Naive thymus-derived CD4-positive, alpha-beta T cell (primary cell): ENCODE data around the gene PEAK3. TPM values are rescaled to one million over a fixed set of nuclear protein-coding genes. Genes with fewer than 3 reads are reported as not detected.
A peak's percentile ranks its signal among the peaks of the same experiment; 100 is the strongest.

Experiments used
- ATAC-seq: fragments of 150-1000 bp; cut with Tn5 transposase; 2 replicates; pipeline ENCODE4 v1.10.0; 2021; ENCODE audit warnings: mild to moderate bottlenecking, moderate library complexity
- CTCF ChIA-PET: fragments of 350-600 bp; sonication (Branson Sonifier 250); formaldehyde crosslinking; loops from one replicate; lab custom pipeline; 2021; ENCODE audit warnings: antibody characterized with exemption; lab: Charles Lee
- POLR2A ChIA-PET: fragments of 350-600 bp; sonication (Branson Sonifier 250); formaldehyde crosslinking; loops from one replicate; lab custom pipeline; 2021; ENCODE audit warnings: antibody characterized with exemption, inconsistent platforms; lab: Charles Lee
- DNase-seq, 9 donors: peaks; one replicate each; pipeline versions ENCODE4 v3.0.0 to v3.0.0-alpha.2; 2020 to 2022; ENCODE audit warnings: mixed read lengths in 1 of 9
- H3K27ac ChIP-seq: one replicate; pipeline ENCODE4 v1.7.0; 2013; ENCODE audit warnings: mild to moderate bottlenecking, low read depth, low read length, moderate library complexity
- H3K27me3 ChIP-seq, 2 donors: one replicate each; pipeline ENCODE4 v1.7.0; 2013; ENCODE audit warnings: low read length in 2 of 2, mild to moderate bottlenecking in 2 of 2, moderate library complexity in 2 of 2; ENCODE audit not compliant: control insufficient read depth in 2 of 2, insufficient read depth in 2 of 2
- H3K36me3 ChIP-seq, 3 experiments: 1 replicate in 2 of 3; 2 replicates in 1 of 3; pipeline ENCODE4 v1.7.0; 2013; ENCODE audit warnings: low read length in 3 of 3, mild to moderate bottlenecking in 3 of 3, moderate library complexity in 1 of 3; ENCODE audit not compliant: insufficient read depth in 3 of 3, control insufficient read depth in 2 of 3
- H3K4me1 ChIP-seq, 2 donors: one replicate each; pipeline ENCODE4 v1.7.0; 2013; ENCODE audit warnings: low read length in 2 of 2, mild to moderate bottlenecking in 2 of 2, moderate library complexity in 1 of 2; ENCODE audit not compliant: control insufficient read depth in 2 of 2, insufficient read depth in 2 of 2
- H3K4me3 ChIP-seq: 2 replicates; pipeline ENCODE4 v1.7.0; 2013; ENCODE audit warnings: mild to moderate bottlenecking, low read length
- H3K9me3 ChIP-seq, 3 experiments: 1 replicate in 2 of 3; 2 replicates in 1 of 3; pipeline ENCODE4 v1.7.0; 2013; ENCODE audit warnings: low read length in 3 of 3; ENCODE audit not compliant: control insufficient read depth in 2 of 3
- H3K27ac Mint-ChIP-seq, 9 donors: one replicate each; pipeline ENCODE4 v1.8.0; 2020 to 2022; ENCODE audit warnings: mixed read lengths in 9 of 9, mild to moderate bottlenecking in 8 of 9, moderate library complexity in 5 of 9, inconsistent platforms in 2 of 9
- H3K27me3 Mint-ChIP-seq, 5 donors: one replicate each; pipeline ENCODE4 v1.8.0; 2021 to 2022; ENCODE audit warnings: mixed read lengths in 5 of 5, mild to moderate bottlenecking in 1 of 5
- H3K36me3 Mint-ChIP-seq, 5 donors: one replicate each; pipeline ENCODE4 v1.8.0; 2020 to 2022; ENCODE audit warnings: mixed read lengths in 5 of 5, mild to moderate bottlenecking in 3 of 5, inconsistent platforms in 1 of 5
- H3K4me1 Mint-ChIP-seq, 7 donors: one replicate each; pipeline ENCODE4 v1.8.0; 2020 to 2022; ENCODE audit warnings: mixed read lengths in 7 of 7, mild to moderate bottlenecking in 3 of 7, inconsistent platforms in 1 of 7
- H3K4me3 Mint-ChIP-seq, 10 donors: one replicate each; pipeline ENCODE4 v1.8.0; 2020 to 2022; ENCODE audit warnings: mild to moderate bottlenecking in 10 of 10, mixed read lengths in 10 of 10, moderate library complexity in 6 of 10, inconsistent platforms in 2 of 10
- H3K9me3 Mint-ChIP-seq, 11 donors: one replicate each; pipeline ENCODE4 v1.8.0; 2020 to 2022; ENCODE audit warnings: mixed read lengths in 11 of 11, mild to moderate bottlenecking in 4 of 11, inconsistent platforms in 1 of 11, moderate library complexity in 1 of 11
- intact Hi-C, 2 donors: fragments of 100-400 bp; cut with micrococcal nuclease; formaldehyde crosslinking; loops; one replicate each; pipeline ENCODE4 v1.15.1; 2023
- polyA plus RNA-seq, 2 donors: library from polyadenylated mRNA; unstranded; fragments of 300-500 nt; fragmentation: Illumina TruSeq; gene quantifications; one replicate each; pipeline ENCODE4 v1.2.3, GENCODE V29; 2021
- total RNA-seq, 6 experiments: library from RNA in 5 of 6; stranded (reverse) in 5 of 6; gene quantifications; 1 replicate in 5 of 6; 2 replicates in 1 of 6; pipeline ENCODE4 v1.2.3 and lab custom pipeline; 2021 to 2026

Gene PEAK3
- total RNA-seq (1 to 10 TPM in 1 of 5 experiments, under 1 TPM in 3, not detected in 1; 0.14 to 3.9 (median 0.45) TPM), polyA plus RNA-seq (under 1 TPM; 0.14 to 0.44 TPM), total RNA-seq (lab: John Stamatoyannopoulos, UW) (not detected)

- Histone ChIP-seq H3K4me3 (no peak within 1 kb of the TSS), H3K4me1 (peaks cover 8 to 13% of the 10 kb centered on the region in 2 donors), H3K27ac (no peak within 1 kb of the TSS), H3K9me3 (no peaks in the 10 kb centered on the region), H3K36me3 (no peaks in the 10 kb centered on the region), H3K27me3 (no peaks in the 10 kb centered on the region)
- peak; percentile 74 for ATAC-seq
- intact Hi-C loops, result no loop called here
- H3K4me3 Mint-ChIP-seq, result peak within 1 kb of the TSS in 8 of 10 donors; percentile 49 to 77 (median 62)
- CTCF ChIA-PET, result no interaction called here
- POLR2A ChIA-PET, result interaction anchor here (0.6 to 2.1 kb wide), 7 partner anchors 9 to 607 kb away, joined by 3 to 7 read pairs (median 3); partner anchors contain the start of gene GADD45B
- H3K36me3 Mint-ChIP-seq, result no peaks in the 10 kb centered on the region
- DNase-seq, result peak in 1 of 9 donors; percentile 49
- peaks cover 0 to 2% (median 0%) of the 10 kb centered on the region in 11 donors for H3K9me3 Mint-ChIP-seq
- peaks cover 0 to 2% (median 0%) of the 10 kb centered on the region in 5 donors for H3K27me3 Mint-ChIP-seq
- peaks cover 6 to 17% (median 11%) of the 10 kb centered on the region in 7 donors for H3K4me1 Mint-ChIP-seq
- H3K27ac Mint-ChIP-seq, result peak within 1 kb of the TSS in 6 of 9 donors; percentile 41 to 82 (median 42)
Observed at GRCh38 chr19:2282062-2282861, at the start of gene PEAK3. PEAK3 (minus strand) TSS chr19:2282175; CDS start chr19:2280931, 1,244 bp downstream.

GRCh38 chr19:2330632-2331284 is 48.8 kb upstream of the PEAK3 start:
- peaks cover 0 to 2% (median 0%) of the 10 kb centered on the region in 5 donors for H3K27me3 Mint-ChIP-seq
- POLR2A ChIA-PET, result interaction anchor here (0.8 to 2.4 kb wide), 5 partner anchors 14 to 60 kb away, joined by 3 to 8 read pairs (median 4); partner anchors contain the start of gene LINGO3
- no peak for DNase-seq
- peak overlapping the region; percentile 33 to 98 (median 60) for H3K4me3 Mint-ChIP-seq
- intact Hi-C loops, result loop anchor here in 1 of 2 donors (5.0 kb wide), 1 partner anchor 62 kb away; no protein-coding TSS in a partner anchor
- Histone ChIP-seq H3K27me3 (no peaks in the 10 kb centered on the region), H3K4me3 (no peak overlapping the region), H3K9me3 (no peaks in the 10 kb centered on the region), H3K4me1 (peaks cover 10 to 53% of the 10 kb centered on the region in 2 donors), H3K27ac (peak overlapping the region; percentile 68), H3K36me3 (peaks cover 0 to 10% (median 0%) of the 10 kb centered on the region in 3 experiments)
- CTCF ChIA-PET, result interaction anchor here (0.7 to 1.2 kb wide), 2 partner anchors 61 to 63 kb away, joined by 3 read pairs; no protein-coding TSS in a partner anchor
- peak overlapping the region; percentile 81 to 99 (median 96) for H3K27ac Mint-ChIP-seq
- no peak for ATAC-seq
- H3K36me3 Mint-ChIP-seq, result peaks cover 0 to 14% (median 4%) of the 10 kb centered on the region in 5 donors
- peaks cover 33 to 80% (median 60%) of the 10 kb centered on the region in 7 donors for H3K4me1 Mint-ChIP-seq
- H3K9me3 Mint-ChIP-seq, result peaks cover 0 to 4% (median 0%) of the 10 kb centered on the region in 11 donors

- peak overlapping the region; percentile 33 to 100 (median 59) for H3K4me3 Mint-ChIP-seq
- H3K27me3 Mint-ChIP-seq, result peaks cover 0 to 2% (median 0%) of the 10 kb centered on the region in 5 donors
- Histone ChIP-seq H3K27ac (peak overlapping the region; percentile 11), H3K9me3 (no peaks in the 10 kb centered on the region), H3K36me3 (peaks cover 0 to 15% (median 0%) of the 10 kb centered on the region in 3 experiments), H3K27me3 (no peaks in the 10 kb centered on the region), H3K4me1 (peaks cover 10 to 53% of the 10 kb centered on the region in 2 donors), H3K4me3 (no peak overlapping the region)
- H3K9me3 Mint-ChIP-seq, result peaks cover 0 to 4% (median 0%) of the 10 kb centered on the region in 11 donors
- intact Hi-C loops, result loop anchor here in 1 of 2 donors (5.0 kb wide), 1 partner anchor 62 kb away; no protein-coding TSS in a partner anchor
- ChIA-PET POLR2A (interaction anchor here (0.5 to 2.4 kb wide), 7 partner anchors 22 to 361 kb away, joined by 3 to 8 read pairs (median 3); partner anchors contain the start of genes GADD45B and LINGO3), CTCF (interaction anchor here (0.7 kb wide), 1 partner anchor 96 kb away, joined by 3 read pairs; no protein-coding TSS in a partner anchor)
- peaks cover 35 to 83% (median 63%) of the 10 kb centered on the region in 7 donors for H3K4me1 Mint-ChIP-seq
- ATAC-seq (no peak), DNase-seq (no peak)
- H3K36me3 Mint-ChIP-seq, result peaks cover 0 to 13% (median 4%) of the 10 kb centered on the region in 5 donors
- H3K27ac Mint-ChIP-seq, result peak overlapping the region in 8 of 9 donors; percentile 28 to 99 (median 96)
Observed at GRCh38 chr19:2330255-2330631, 48.3 kb upstream of the PEAK3 start.

GRCh38 chr19:2329501-2329916 is 47.5 kb upstream of the PEAK3 start:
- Histone ChIP-seq H3K4me1 (peaks cover 10 to 53% of the 10 kb centered on the region in 2 donors), H3K27ac (peak overlapping the region; percentile 93), H3K27me3 (no peaks in the 10 kb centered on the region), H3K36me3 (peaks cover 0 to 21% (median 0%) of the 10 kb centered on the region in 3 experiments), H3K4me3 (peak overlapping the region; percentile 95), H3K9me3 (no peaks in the 10 kb centered on the region)
- ATAC-seq (no peak), DNase-seq (no peak)
- H3K36me3 Mint-ChIP-seq, result peaks cover 0 to 15% (median 4%) of the 10 kb centered on the region in 5 donors
- peaks cover 0 to 4% (median 0%) of the 10 kb centered on the region in 11 donors for H3K9me3 Mint-ChIP-seq
- H3K4me1 Mint-ChIP-seq, result peaks cover 35 to 87% (median 66%) of the 10 kb centered on the region in 7 donors
- peak overlapping the region; percentile 84 to 100 (median 93) for H3K4me3 Mint-ChIP-seq
- ChIA-PET CTCF (interaction anchor here (0.6 to 0.7 kb wide), 2 partner anchors 50 to 96 kb away, joined by 3 read pairs; no protein-coding TSS in a partner anchor), POLR2A (interaction anchor here (0.6 to 2.4 kb wide), 8 partner anchors 27 to 362 kb away, joined by 3 to 8 read pairs (median 4); partner anchors contain the start of genes GADD45B and TIMM13)
- intact Hi-C loops, result loop anchor here (2.0 kb wide), 3 partner anchors 41 to 61 kb away; no protein-coding TSS in a partner anchor
- H3K27me3 Mint-ChIP-seq, result peaks cover 0 to 2% (median 0%) of the 10 kb centered on the region in 5 donors
- peak overlapping the region; percentile 90 to 99 (median 93) for H3K27ac Mint-ChIP-seq

- peaks cover 10 to 53% of the 10 kb centered on the region in 2 donors for H3K4me1 ChIP-seq
- no peak for ATAC-seq
Observed at GRCh38 chr19:2329149-2329478, 47.1 kb upstream of the PEAK3 start.

More at GRCh38 chr19:2329149-2329478, 47.1 kb upstream of the PEAK3 start:
- Mint-ChIP-seq H3K36me3 (peaks cover 0 to 16% (median 4%) of the 10 kb centered on the region in 5 donors), H3K9me3 (peaks cover 0 to 4% (median 0%) of the 10 kb centered on the region in 11 donors), H3K27me3 (peaks cover 0 to 2% (median 0%) of the 10 kb centered on the region in 5 donors), H3K27ac (peak overlapping the region; percentile 90 to 99 (median 93)), H3K4me3 (peak overlapping the region; percentile 84 to 100 (median 93)), H3K4me1 (peaks cover 35 to 85% (median 66%) of the 10 kb centered on the region in 7 donors)
- H3K4me3 ChIP-seq, result peak overlapping the region; percentile 95
- H3K9me3 ChIP-seq, result no peaks in the 10 kb centered on the region
- no peaks in the 10 kb centered on the region for H3K27me3 ChIP-seq
- POLR2A ChIA-PET, result interaction anchor here (0.6 to 2.3 kb wide), 5 partner anchors 27 to 728 kb away, joined by 3 to 8 read pairs (median 3); partner anchors contain the start of gene TIMM13
- peak overlapping the region; percentile 93 for H3K27ac ChIP-seq
- DNase-seq, result no peak
- H3K36me3 ChIP-seq, result peaks cover 0 to 25% (median 0%) of the 10 kb centered on the region in 3 experiments
- intact Hi-C loops, result loop anchor here (2.0 kb wide), 3 partner anchors 40 to 62 kb away; no protein-coding TSS in a partner anchor
- CTCF ChIA-PET, result no interaction called here
